MM.1S (cell line): ENCODE results near the gene CCDC6.

Experiments used
- DNase-seq: peaks from one replicate; pipeline ENCODE4 v3.0.0-alpha.2; 2015
- H2AFZ ChIP-seq: fragments of 300-600 bp; sonication (generic); 2 replicates; pipeline ENCODE4 v1.6.0; 2016; ENCODE audit warnings: antibody characterized with exemption, low read length
- H3F3A ChIP-seq: fragments of 300-600 bp; sonication (generic); 2 replicates; pipeline ENCODE4 v1.6.1; 2016; ENCODE audit warnings: mild to moderate bottlenecking, antibody characterized with exemption, low read length, moderate library complexity, mixed read lengths; ENCODE audit not compliant: insufficient read depth
- H3K27ac ChIP-seq: fragments of 300-600 bp; sonication (generic); 2 replicates; pipeline ENCODE4 v1.5.1; 2016; ENCODE audit warnings: mild to moderate bottlenecking, low read length
- H3K27me3 ChIP-seq: fragments of 300-600 bp; sonication (generic); replicated peaks from 2 replicates; pipeline ENCODE4 v1.6.0; 2016; ENCODE audit warnings: low read length; ENCODE audit not compliant: insufficient read depth
- H3K36me3 ChIP-seq: fragments of 300-600 bp; sonication (generic); replicated peaks from 2 replicates; pipeline ENCODE4 v1.6.1; 2016; ENCODE audit warnings: mild to moderate bottlenecking, low read length, mixed read lengths; ENCODE audit not compliant: insufficient read depth
- H3K4me1 ChIP-seq: fragments of 300-600 bp; sonication (generic); 2 replicates; pipeline ENCODE4 v1.6.1; 2016; ENCODE audit warnings: low read length, mixed read lengths
- H3K4me2 ChIP-seq: fragments of 300-600 bp; sonication (generic); 2 replicates; pipeline ENCODE4 v1.6.0; 2016; ENCODE audit warnings: low read depth, low read length
- H3K4me3 ChIP-seq: fragments of 300-600 bp; sonication (generic); 2 replicates; pipeline ENCODE4 v1.5.1; 2016; ENCODE audit warnings: low read length, mixed read lengths
- H3K79me2 ChIP-seq: fragments of 300-600 bp; sonication (generic); 2 replicates; pipeline ENCODE4 v1.6.1; 2016; ENCODE audit warnings: mixed run types, low read length, mixed read lengths
- H3K9ac ChIP-seq: fragments of 300-600 bp; sonication (generic); 2 replicates; pipeline ENCODE4 v1.6.1; 2016; ENCODE audit warnings: low read length, mixed read lengths
- H3K9me2 ChIP-seq: fragments of 300-600 bp; sonication (generic); replicated peaks from 2 replicates; pipeline ENCODE4 v1.6.1; 2016; ENCODE audit warnings: mild to moderate bottlenecking, low read length, mixed read lengths; ENCODE audit not compliant: insufficient read depth
- H3K9me3 ChIP-seq: fragments of 300-600 bp; sonication (generic); replicated peaks from 2 replicates; pipeline ENCODE4 v1.6.1; 2016; ENCODE audit warnings: mild to moderate bottlenecking, low read length, mixed read lengths; ENCODE audit not compliant: insufficient read depth
- H4K20me1 ChIP-seq: fragments of 300-600 bp; sonication (generic); 2 replicates; pipeline ENCODE4 v1.6.1; 2016; ENCODE audit warnings: mild to moderate bottlenecking, low read length, moderate library complexity, mixed read lengths; ENCODE audit not compliant: insufficient read depth
- EZH2 ChIP-seq: fragments of 300-600 bp; sonication (generic); optimal IDR thresholded peaks from 2 replicates; pipeline ENCODE3; 2017; ENCODE audit warnings: low read depth, mild to moderate bottlenecking, antibody characterized with exemption, low read length, mixed read lengths
- EZH2phosphoT487 ChIP-seq: fragments of 300-600 bp; sonication (generic); IDR thresholded peaks from 2 replicates; pipeline ENCODE4 v1.6.1; 2018; ENCODE audit warnings: antibody characterized with exemption, low read length
- TF ChIP-seq, protein P1 (sequence below): fragments of 300-600 bp; sonication (generic); IDR thresholded peaks from 2 replicates; pipeline ENCODE4 v1.5.1; 2016; ENCODE audit warnings: antibody characterized with exemption, low read length, mixed read lengths

CCDC6 gene

DNA sequence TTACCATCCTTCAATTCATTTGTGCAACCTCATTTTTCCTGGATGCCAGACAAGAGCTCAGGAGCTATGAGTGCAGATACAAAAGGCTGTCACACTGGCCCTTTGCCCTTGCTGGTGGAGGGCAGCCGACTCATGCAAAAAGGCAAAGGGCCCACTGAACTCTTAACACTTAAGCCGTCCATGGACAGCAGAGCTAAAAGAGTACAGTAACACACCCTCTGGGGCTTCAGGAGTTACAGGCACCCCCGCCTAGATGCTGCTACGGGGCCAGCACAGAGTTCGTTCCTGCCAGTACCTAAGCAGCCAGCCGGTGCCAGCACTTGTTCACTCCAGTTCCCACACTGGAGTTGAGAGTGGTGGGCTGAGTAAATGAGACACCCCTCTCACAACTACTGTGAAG is 83.2 kb downstream of the CCDC6 start:
- no peak for DNase-seq
- no peaks in the 10 kb centered on the region for H3K9me2 ChIP-seq
- no peaks in the 10 kb centered on the region for H3K27me3 ChIP-seq
- no peaks in the 10 kb centered on the region for H3F3A ChIP-seq
- no peak overlapping the region for H3K9ac ChIP-seq
- no peak overlapping the region for H3K4me2 ChIP-seq
- no peaks in the 10 kb centered on the region for H4K20me1 ChIP-seq
- TF ChIP-seq EZH2phosphoT487: no peak
- TF ChIP-seq EZH2: no peak
- TF ChIP-seq, protein P1, sequence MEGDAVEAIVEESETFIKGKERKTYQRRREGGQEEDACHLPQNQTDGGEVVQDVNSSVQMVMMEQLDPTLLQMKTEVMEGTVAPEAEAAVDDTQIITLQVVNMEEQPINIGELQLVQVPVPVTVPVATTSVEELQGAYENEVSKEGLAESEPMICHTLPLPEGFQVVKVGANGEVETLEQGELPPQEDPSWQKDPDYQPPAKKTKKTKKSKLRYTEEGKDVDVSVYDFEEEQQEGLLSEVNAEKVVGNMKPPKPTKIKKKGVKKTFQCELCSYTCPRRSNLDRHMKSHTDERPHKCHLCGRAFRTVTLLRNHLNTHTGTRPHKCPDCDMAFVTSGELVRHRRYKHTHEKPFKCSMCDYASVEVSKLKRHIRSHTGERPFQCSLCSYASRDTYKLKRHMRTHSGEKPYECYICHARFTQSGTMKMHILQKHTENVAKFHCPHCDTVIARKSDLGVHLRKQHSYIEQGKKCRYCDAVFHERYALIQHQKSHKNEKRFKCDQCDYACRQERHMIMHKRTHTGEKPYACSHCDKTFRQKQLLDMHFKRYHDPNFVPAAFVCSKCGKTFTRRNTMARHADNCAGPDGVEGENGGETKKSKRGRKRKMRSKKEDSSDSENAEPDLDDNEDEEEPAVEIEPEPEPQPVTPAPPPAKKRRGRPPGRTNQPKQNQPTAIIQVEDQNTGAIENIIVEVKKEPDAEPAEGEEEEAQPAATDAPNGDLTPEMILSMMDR: no peak
- H3K9me3 ChIP-seq: no peaks in the 10 kb centered on the region
- H3K36me3 ChIP-seq: no peaks in the 10 kb centered on the region
- H3K4me1 ChIP-seq: no peaks in the 10 kb centered on the region
- H3K4me3 ChIP-seq: no peak overlapping the region
- 0 out of 2 replicates have a peak, but pooled peaks cover 4% of the 10 kb centered on the region for H3K79me2 ChIP-seq
- no peak overlapping the region for H3K27ac ChIP-seq
- H2AFZ ChIP-seq: no peak overlapping the region

- no peaks in the 10 kb centered on the region for H3K9me3 ChIP-seq
- H4K20me1 ChIP-seq: no peaks in the 10 kb centered on the region
- TF ChIP-seq, protein P1: no peak
- TF ChIP-seq EZH2 (no peak), EZH2phosphoT487 (no peak)
- H3K27ac ChIP-seq: no peak overlapping the region
- DNase-seq: no peak
- no peak overlapping the region for H3K9ac ChIP-seq
- no peaks in the 10 kb centered on the region for H3K27me3 ChIP-seq
- no peak overlapping the region for H3K4me3 ChIP-seq
- H3K4me1 ChIP-seq: no peaks in the 10 kb centered on the region
- H3K36me3 ChIP-seq: no peaks in the 10 kb centered on the region
- H2AFZ ChIP-seq: no peak overlapping the region
- no peaks in the 10 kb centered on the region for H3K9me2 ChIP-seq
- no peak overlapping the region for H3K4me2 ChIP-seq
- H3F3A ChIP-seq: no peaks in the 10 kb centered on the region
- 0 out of 2 replicates have a peak, but pooled peaks cover 4% of the 10 kb centered on the region for H3K79me2 ChIP-seq
These were observed 85.9 kb downstream of the CCDC6 start for GRCh38 chr10:59820471-59820870.

GRCh38 chr10:59819683-59820082 is 86.7 kb downstream of the CCDC6 start:
- no peaks in the 10 kb centered on the region for H3K79me2 ChIP-seq
- no peak for TF ChIP-seq EZH2
- H3K36me3 ChIP-seq: no peaks in the 10 kb centered on the region

GRCh38 chr10:59819265-59819664 is 87.1 kb downstream of the CCDC6 start:
- no peaks in the 10 kb centered on the region for H4K20me1 ChIP-seq
- no peak overlapping the region for H3K4me2 ChIP-seq
- no peak overlapping the region for H3K4me3 ChIP-seq
- no peak for TF ChIP-seq EZH2phosphoT487
- TF ChIP-seq EZH2: no peak
- TF ChIP-seq, protein P1: no peak
- H3K79me2 ChIP-seq: no peaks in the 10 kb centered on the region
- no peaks in the 10 kb centered on the region for H3F3A ChIP-seq
- no peaks in the 10 kb centered on the region for H3K27me3 ChIP-seq
- no peaks in the 10 kb centered on the region for H3K9me2 ChIP-seq
- no peak overlapping the region for H2AFZ ChIP-seq
- no peak overlapping the region for H3K9ac ChIP-seq
- H3K36me3 ChIP-seq: no peaks in the 10 kb centered on the region
- H3K27ac ChIP-seq: no peak overlapping the region
- no peaks in the 10 kb centered on the region for H3K4me1 ChIP-seq
- DNase-seq: no peak
- no peaks in the 10 kb centered on the region for H3K9me3 ChIP-seq

More at GRCh38 chr10:59819683-59820082, 86.7 kb downstream of the CCDC6 start:
- no peak overlapping the region for H3K4me3 ChIP-seq
- H3K4me2 ChIP-seq: no peak overlapping the region
- no peaks in the 10 kb centered on the region for H3K4me1 ChIP-seq
- H3K9ac ChIP-seq: no peak overlapping the region
- DNase-seq: no peak
- no peak overlapping the region for H2AFZ ChIP-seq
- H3K9me2 ChIP-seq: no peaks in the 10 kb centered on the region
- H3K27me3 ChIP-seq: no peaks in the 10 kb centered on the region
- no peak overlapping the region for H3K27ac ChIP-seq
- H3K9me3 ChIP-seq: no peaks in the 10 kb centered on the region
- H4K20me1 ChIP-seq: no peaks in the 10 kb centered on the region
- H3F3A ChIP-seq: no peaks in the 10 kb centered on the region
